Right ventricle myocardium superior (tissue), 1 donor: Measurements from ENCODE around the gene E2F2. TPM values are rescaled to one million over a fixed set of nuclear protein-coding genes. Genes with fewer than 3 reads are reported as not detected.

Experiments used
- ATAC-seq: fragments of 200-7000 bp; cut with Tn5 transposase; one replicate; pipeline ENCODE4 v1.9.1; 2020; ENCODE audit warnings: mild to moderate bottlenecking; ENCODE audit not compliant: poor library complexity
- DNase-seq: peaks from one replicate; pipeline ENCODE4 v3.0.0-alpha.2; 2020
- intact Hi-C: fragments of 100-400 bp; cut with DNase I; formaldehyde crosslinking; loops from one replicate; pipeline ENCODE4 v1.11.2; 2022
- total RNA-seq: library from RNA; stranded (reverse); fragmentation: NEBNext Ultra II Directional; extraction: Animal tissue kit (Norgen Biotek cat#: 25700); gene quantifications from one replicate; pipeline ENCODE4 v1.2.1, GENCODE V29; 2021
- donor health status: DM: no; HTN: yes; CAD: no; lungs with severe emphysema.

The E2F2 gene
- total RNA-seq, 1 donor from 2014 or later, result 0.35 TPM

DNA sequence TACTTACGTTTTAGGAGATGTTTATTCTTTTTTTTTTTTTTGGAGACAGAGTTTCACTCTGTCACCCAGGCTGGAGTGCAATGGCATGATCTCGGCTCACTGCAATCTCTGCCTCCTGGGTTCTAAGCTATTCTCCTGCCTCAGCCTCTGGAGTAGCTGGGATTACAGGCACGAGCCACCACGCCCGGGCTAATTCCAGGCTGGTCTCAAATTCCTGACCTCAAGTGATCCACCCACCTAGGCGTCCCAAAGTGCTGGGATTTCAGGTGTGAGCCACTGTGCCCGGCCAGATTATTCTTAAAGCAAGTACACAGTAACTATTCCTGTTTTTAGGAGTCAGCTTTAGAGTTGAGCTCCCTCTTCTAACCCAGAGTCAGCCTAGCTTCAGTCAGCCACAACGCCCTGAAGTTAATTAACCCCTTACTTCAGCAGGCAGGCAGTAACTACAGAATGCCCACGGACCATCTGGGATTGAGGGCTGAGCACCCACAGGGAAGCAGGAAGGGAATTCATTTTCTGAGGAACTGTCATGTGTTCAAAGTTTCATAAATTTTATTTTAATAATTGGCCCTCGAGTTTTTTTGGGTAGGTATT is 33.6 kb upstream of the E2F2 start:
- intact Hi-C loops, result loop anchor here (5.0 kb wide), 1 partner anchor 73 kb away; no protein-coding TSS in a partner anchor

DNA sequence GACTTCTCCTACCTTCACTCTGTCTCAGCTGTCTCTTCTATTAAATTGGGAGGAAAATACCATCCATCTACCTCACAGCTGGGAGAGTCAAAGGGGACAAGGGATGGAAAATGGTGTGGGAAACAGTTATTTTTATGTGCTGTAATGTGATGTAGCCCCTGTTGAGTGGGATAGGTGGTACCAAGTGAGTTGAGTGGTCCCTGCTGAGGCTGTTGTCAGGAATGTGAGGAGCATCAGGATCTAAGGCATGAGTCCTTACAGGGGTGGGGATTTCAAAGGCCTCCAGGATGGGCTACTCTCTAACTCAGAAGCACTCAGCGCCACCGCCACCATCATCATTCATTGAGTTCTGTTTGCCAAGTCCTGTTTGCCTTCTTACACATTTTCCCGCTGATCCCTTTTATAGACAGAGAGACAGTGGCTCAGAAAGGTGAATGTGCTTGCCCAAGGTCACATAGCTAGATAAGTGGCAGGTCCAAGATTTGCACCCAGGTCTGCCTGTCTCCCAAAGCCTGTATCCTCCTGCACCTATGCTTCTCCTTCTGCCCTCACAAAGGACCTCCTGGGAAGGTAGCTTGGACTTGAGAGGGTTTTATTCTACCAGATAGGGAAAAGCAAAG is 32.8 kb upstream of the E2F2 start:
- DNase-seq (no peak), ATAC-seq (no peak)
- intact Hi-C loops, result loop anchor here (5.0 kb wide), 1 partner anchor 73 kb away; no protein-coding TSS in a partner anchor

More for the DNA sequence above, 33.6 kb upstream of the E2F2 start:
- ATAC-seq, result no peak
- DNase-seq, result no peak

DNA sequence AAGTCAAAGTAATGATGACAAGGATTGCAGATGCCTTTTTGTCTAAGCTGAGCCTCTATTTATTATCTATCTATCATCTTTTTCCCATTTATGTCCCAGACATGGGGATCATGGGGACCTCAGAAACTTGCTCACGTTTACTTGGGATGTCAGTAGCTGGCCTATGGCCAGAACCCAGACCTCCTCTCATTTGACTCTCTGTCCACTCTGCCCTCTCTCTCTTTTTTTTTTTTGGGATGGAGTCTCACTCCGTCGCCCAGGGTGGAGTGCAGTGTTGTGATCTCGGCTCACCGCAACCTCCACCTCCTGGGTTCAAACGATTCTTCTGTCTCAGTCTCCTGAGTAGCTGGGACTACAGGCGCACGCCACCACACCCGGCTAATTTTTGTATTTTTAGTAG is 32.0 kb upstream of the E2F2 start:
- ATAC-seq (no peak), DNase-seq (no peak)
- intact Hi-C loops, result loop anchor here (5.0 kb wide), 1 partner anchor 74 kb away; no protein-coding TSS in a partner anchor

DNA sequence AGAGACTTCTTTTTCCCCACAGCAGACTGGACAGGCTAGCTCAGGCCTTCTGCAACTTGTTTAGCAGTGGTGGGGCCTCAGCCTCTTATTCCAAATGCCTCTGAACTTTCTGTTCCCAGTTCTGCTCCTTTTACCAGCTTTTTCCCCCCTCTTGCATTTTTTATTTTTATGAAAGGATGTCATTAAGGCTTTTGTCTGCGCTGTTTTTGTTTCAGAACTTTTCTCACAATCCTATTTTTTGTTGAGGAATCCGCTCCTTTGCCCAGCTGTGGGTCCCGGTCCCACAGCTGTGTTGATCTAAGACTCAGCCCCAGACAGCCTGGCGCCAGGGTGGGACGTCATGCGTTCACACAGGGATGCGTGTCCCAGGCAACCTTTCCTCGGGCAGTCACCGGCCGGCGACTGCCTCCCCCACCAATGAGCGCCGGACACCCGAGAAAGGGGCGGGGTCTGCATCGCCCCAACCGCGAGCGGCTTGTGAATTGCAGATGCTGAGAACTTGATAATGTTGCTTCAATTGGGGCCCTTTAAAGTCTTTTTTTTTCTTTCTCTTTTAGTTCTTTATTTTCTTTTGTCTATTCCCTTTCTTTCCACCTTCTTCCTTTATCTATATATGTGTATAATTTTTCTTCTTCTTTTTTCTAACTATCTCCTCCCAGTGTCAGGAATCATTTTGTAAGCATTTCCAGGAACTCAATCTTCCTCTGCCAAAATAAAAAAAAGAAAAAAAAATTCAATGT is 31.3 kb upstream of the E2F2 start:
- peak; percentile 85 for ATAC-seq
- intact Hi-C loops, result loop anchor here (5.0 kb wide), 1 partner anchor 75 kb away; no protein-coding TSS in a partner anchor
- peak; percentile 98 for DNase-seq

DNA sequence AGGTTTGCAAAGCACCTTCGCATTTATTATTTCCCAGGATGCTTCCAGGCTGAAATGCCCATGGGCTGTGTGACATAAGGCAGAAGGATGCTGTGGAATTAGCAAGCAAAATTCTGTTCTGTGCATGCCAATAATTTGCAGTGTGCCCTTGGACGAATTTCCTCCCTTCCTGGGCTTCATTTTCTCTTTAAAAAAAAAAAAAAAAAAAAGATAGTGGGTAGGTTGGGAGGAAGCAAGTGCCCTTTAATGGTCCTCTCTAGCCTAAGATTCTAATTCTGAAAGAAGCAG is 30.7 kb upstream of the E2F2 start:
- DNase-seq (no peak), ATAC-seq (no peak)
- intact Hi-C loops, result loop anchor here (5.0 kb wide), 1 partner anchor 76 kb away; no protein-coding TSS in a partner anchor

DNA sequence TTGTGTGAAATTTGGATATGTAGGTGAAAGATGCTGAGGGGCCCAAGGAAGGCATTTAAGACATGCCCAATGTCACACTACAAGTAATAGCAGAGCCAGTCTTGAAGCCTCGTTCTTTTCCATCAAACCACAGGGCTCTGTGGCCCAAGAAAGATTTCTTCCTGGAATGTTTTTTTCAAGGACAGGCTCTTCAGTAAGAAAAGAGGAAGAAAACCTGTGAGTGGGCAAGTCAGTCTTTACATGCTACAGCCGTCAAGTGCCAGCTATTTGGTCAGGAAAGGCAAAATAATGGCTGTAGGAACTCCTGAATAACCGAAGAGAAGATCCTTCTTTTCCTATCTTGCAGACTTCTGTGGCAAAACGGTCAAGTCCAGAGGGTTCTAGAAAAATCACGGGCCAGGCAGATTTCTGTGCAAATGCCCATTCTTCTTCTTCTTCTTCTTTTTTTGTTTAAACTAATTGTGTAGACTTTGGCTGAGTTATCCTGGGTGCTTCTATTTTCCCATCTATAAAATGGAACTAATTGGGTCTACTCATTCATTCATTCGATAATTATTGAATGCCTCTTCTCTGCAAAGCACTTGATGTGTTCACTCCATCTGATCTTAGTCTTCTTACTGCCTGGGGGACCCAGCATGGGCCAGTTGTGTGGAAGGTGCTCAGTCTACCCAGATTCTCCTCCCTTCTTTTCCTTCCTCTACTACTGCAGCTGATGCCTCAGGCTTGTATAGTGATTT is 30.2 kb upstream of the E2F2 start:
- no peak for ATAC-seq
- no peak for DNase-seq
- intact Hi-C loops, result loop anchor here (5.0 kb wide), 1 partner anchor 76 kb away; no protein-coding TSS in a partner anchor

DNA sequence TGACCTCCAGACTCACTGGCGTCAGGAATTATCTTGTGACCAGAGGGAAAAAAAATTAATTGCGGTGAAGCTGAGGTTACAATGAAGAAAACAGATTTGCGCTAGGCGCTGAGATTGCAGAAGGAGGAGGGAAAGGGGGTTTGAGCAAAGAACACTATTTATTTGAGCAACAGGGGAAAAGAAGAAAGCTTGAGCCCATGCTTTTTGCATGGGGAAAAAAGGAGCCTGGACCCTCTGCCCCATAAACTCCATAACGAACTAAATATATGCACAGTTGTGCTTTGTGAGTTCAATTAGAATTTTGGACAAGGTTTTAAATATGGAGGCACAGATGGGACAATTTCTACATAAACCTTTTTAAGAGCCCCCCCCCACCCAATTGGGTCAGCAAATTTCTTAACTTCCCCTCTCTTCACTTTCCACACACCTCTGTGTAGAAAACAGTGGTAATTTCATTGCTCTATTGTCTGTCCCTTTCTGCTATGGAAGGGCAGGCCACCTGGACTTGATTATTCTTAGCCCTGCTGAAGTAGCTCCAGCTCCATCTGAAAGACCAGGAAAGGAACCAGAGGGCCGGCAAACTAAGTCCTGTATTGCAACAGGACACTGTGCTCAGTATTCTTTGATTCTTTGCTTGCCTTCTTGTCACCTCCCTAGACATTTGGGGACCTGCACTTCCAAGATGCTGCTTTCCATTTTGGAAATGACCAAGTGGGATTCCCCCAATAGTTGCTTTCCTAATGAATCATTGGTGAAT is 29.1 kb upstream of the E2F2 start:
- no peak for DNase-seq
- intact Hi-C loops, result loop anchor here (5.0 kb wide), 1 partner anchor 77 kb away; no protein-coding TSS in a partner anchor
- no peak for ATAC-seq

DNA sequence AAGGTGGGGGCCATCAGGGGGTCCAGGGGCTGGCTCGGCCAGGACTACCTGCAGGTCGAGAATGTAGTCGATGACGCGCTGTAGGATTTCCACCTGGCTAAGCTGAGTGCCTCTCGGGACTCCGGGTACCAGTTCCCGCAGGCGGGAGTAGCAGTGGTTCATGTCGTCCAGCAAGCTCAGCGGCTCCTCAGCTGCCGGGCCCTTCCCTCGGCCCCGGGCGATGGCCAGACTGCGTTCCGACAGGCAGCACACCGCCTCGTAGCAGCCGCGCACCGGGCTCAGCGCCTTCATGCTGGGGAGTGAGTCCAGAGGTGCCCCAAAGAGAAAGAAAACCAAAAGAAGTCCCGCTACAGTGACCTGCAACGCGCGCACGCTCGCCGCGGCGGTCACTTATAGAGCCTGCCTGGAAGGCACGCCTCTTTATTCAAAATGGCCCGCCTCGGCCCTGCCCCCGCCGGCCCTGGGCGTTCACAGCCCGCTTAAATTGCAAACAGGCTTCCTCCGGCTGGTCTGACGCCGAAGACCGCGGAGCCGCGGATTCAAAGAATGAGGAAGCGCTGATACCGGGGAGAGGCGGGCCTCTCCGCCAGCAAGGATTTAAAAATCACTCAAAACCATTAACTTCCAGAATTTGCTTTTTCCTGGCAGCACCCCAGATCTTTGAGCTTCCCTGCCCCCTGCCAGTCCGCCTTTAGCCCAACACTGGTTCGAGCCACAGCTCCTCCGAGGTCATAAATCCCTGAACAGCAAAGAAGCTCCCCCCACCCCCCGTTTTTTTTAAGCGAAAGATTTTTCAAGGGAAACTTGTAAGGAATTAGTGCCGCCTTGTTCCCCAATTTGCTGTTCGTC is 28.3 kb upstream of the E2F2 start, which contains the start of gene ID3:
ID3 (minus strand) TSS at position 366 of the 849 bp plus-strand sequence; CDS start at position 291, 75 bp downstream.
- intact Hi-C loops, result no loop called here
- ATAC-seq, result peak; percentile 82
- peak; percentile 99 for DNase-seq

DNA sequence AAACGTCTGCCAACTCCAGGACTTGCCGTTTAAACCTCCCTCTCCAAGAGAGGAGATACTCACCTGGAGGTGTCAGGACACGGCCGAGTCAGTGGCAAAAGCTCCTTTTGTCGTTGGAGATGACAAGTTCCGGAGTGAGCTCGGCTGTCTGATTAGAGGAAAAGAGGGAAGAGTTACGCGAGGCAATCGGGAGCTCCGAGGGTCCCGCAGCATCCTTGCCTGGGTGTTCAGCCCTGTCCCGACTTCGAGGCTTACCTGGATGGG is 27.8 kb upstream of the E2F2 start:
- ATAC-seq (no peak), DNase-seq (no peak)
- intact Hi-C loops, result no loop called here

DNA sequence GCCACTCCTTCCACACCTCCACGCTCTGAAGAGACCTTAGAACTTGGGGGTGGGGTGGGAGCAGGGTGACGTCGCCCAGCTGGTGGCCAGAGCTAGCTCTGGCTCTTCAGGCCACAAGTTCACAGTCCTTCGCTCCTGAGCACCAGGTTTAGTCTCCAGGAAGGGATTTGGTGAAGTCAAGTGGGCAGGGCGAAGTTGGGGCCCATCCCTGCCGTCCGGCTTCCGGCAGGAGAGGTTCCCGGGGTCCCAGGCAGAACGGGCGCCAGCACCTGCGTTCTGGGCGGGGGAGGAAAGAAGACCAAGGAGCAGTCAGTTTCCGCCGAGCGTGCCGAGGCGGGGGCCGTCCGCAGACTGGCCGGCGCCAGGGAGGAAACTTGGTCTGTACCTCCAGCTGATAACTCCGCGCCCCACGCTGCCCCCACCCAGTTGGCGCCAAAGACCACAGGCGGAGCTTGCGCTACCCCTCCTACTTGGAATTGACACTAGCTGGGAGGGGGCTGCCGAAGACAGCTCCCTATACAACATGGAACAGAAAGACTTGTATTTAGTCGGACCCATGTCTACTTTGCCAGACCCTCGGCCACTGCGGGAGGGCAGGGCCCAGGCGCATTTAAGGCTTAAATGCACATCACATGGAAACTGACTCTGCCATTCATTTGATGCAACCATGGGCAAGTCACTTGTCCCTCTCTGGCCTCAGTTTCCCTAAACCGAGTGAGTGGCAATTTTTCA is 27.3 kb upstream of the E2F2 start:
- DNase-seq, result peak; percentile 82
- ATAC-seq, result no peak
- intact Hi-C loops, result no loop called here

DNA sequence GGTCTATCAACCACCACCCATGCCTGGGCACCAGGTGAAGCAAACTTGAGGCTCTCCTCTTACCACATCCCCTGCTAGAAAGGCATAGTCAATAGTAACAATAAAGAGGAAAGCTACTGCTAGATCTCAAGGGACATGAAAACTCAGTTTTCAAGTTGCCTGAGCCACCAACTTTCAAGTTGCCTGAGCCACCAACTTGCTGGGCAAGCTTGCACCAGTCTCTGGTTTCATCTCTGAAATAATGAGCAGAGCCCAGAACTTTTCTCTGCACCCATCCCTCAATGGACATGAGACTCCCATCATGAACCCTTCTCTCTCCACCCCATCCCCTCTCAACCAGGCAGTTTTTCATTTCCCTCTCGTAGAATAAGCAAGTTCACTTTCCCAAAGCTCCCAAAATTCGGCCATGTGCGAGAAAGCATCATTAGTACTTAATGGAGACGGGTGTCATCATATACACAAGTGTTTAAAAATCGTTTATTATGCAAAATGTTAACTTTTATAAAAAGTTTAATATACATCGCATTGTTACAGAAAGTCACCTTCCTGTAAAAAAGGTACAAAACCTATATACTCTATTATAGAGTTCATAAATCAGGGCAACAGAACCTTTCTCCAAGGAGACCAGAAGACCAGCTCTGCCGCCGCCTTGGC is 26.6 kb upstream of the E2F2 start:
- DNase-seq (no peak), ATAC-seq (no peak)
- intact Hi-C loops, result no loop called here

DNA sequence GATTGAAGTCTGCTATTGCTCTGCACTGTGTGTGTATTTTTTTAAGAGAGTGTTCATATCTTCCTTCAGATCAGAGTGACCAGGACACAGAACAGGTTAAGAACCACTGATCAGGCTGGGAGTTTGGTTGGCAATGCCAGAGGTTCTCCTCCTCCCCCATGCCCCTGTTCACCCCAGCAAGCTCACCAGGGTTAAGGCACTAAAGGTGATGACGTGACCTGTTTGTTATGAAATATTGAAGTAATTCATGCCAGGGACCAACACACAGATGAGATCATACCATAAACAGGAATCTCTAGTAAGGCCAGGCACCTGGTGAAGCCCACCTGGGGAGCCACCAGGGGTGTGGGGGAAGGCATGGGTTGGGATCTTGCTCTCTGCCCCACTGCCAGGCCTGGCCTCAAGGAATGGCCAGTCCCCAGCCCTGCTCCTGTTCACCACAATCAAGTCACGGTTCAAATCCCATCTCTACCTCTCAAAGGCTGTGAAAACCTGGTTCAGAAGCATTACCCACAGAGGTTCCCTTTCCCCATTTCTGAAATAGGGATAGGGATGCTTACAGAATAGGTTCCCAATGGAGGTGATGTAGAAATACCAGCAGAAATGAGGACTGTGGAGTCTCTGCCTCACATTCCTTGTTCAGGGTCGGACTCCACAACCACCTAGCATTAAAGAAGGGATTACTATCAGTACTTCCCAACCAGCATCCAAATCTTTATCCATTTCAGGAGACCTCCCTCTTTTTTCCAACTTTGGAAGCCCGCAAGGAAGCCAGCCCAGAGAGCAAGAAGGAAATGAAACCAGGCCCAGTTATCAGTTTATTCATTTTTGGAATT is 25.8 kb upstream of the E2F2 start:
- ATAC-seq (no peak), DNase-seq (no peak)
- intact Hi-C loops, result no loop called here

DNA sequence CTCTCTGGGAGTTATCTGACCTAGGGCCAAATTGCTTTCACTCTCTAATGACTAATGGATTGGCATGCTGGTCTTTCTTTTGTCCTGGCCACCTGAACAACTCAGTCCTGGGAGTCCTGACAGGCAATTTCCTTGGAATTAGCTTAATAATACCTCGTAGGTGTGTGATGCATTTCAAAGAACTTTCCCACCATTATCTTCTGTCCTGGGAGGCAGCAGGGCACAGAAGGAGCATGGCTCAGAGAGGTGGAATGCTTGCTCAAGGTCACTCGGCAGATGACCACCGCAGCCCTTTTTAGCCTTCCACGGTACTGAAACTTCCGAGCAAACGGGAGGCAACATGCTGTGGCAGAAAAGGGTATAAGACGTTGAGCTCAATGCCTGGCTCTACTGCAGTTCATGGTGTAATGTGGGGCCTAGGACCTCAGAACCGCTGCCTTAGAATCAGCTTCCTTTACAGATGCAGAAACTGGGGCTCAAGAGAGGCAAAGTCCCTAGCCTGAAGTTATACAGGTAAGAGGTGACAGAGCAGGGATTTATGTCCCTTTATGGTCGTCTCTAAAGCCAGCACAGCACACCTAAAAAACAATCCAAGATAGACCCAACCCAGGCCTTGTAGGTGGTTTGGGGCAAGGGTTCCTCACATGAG is 25.1 kb upstream of the E2F2 start:
- no peak for ATAC-seq
- intact Hi-C loops, result no loop called here
- no peak for DNase-seq

DNA sequence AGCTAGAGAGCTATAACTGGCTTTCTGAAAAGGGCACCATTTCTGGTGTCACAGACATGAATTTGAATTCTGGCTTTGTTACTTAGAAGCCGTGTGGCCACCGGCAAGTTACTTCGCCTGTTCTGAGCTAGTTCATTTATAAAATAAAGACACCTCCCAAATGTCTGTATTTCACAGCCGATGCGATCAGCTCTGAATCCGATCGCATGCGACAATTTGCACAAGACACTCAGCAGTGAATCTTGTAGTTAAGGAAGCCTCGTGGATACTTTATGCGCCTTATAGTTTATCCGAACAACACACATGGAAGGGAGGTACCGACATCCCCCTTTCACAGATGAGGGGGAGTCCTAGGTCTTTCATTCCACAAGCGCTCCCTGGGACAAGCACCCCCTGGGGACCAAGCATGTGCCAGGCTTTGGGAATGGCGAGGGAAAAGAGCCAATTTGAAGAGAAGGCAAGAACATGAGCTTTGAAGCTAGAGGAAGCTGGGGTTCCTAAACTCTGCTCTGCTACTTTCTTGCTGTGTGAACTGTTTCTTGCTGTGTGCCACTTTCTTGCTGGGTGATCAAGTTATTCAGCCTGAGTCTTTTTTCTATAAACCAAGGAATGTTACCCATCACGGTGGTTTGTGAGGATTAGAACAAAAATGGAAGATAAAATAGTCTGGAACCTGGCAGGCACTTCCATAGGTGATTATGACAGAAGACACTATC is 24.4 kb upstream of the E2F2 start:
- intact Hi-C loops, result no loop called here
- DNase-seq (peak; percentile 62), ATAC-seq (no peak)
